Liver (tissue), 9 donors: ENCODE results near the gene PDE4D. TPM values are rescaled to one million over a fixed set of nuclear protein-coding genes. Genes with fewer than 3 reads are reported as not detected.

Experiments used
- DNase-seq: peaks from one replicate; pipeline ENCODE4 v3.0.0-alpha.2; 2017; ENCODE audit warnings: low spot score
- H3K27ac ChIP-seq, 2 donors: one replicate each; pipeline ENCODE4 v1.7.0; 2013; ENCODE audit warnings: inconsistent platforms in 2 of 2, low read length in 2 of 2, control low read depth in 1 of 2, low read depth in 1 of 2, mild to moderate bottlenecking in 1 of 2
- H3K27me3 ChIP-seq, 4 donors: one replicate each; pipeline versions ENCODE4 v1.6.1 to v1.7.0; 2013; ENCODE audit warnings: low read length in 3 of 4, inconsistent platforms in 1 of 4, mild to moderate bottlenecking in 1 of 4, moderate library complexity in 1 of 4; ENCODE audit not compliant: control insufficient read depth in 4 of 4, insufficient read depth in 4 of 4
- H3K36me3 ChIP-seq, 4 donors: one replicate each; pipeline versions ENCODE4 v1.6.1 to v1.7.0; 2013; ENCODE audit warnings: low read length in 3 of 4, mild to moderate bottlenecking in 3 of 4, low read depth in 1 of 4, moderate library complexity in 1 of 4; ENCODE audit not compliant: control insufficient read depth in 4 of 4, insufficient read depth in 3 of 4
- H3K4me1 ChIP-seq, 4 donors: one replicate each; pipeline versions ENCODE4 v1.6.1 to v1.7.0; 2013; ENCODE audit warnings: low read length in 3 of 4, mild to moderate bottlenecking in 3 of 4, moderate library complexity in 1 of 4; ENCODE audit not compliant: control insufficient read depth in 4 of 4, insufficient read depth in 4 of 4
- H3K4me3 ChIP-seq, 3 donors: one replicate each; pipeline versions ENCODE4 v1.6.1 to v1.7.0; 2013; ENCODE audit warnings: low read length in 3 of 3, control low read depth in 1 of 3, low read depth in 1 of 3, mild to moderate bottlenecking in 1 of 3
- H3K9ac ChIP-seq, 2 donors: one replicate each; pipeline ENCODE4 v1.7.0; 2013; ENCODE audit warnings: low read length in 2 of 2, mild to moderate bottlenecking in 2 of 2, moderate library complexity in 2 of 2, control low read depth in 1 of 2, low read depth in 1 of 2
- H3K9me3 ChIP-seq, 4 donors: one replicate each; pipeline versions ENCODE4 v1.6.1 to v1.7.0; 2013; ENCODE audit warnings: low read length in 3 of 4; ENCODE audit not compliant: control insufficient read depth in 4 of 4
- CTCF ChIP-seq: fragments of 150-350 bp; IDR thresholded peaks from 2 replicates; pipeline ENCODE4 v1.5.1; 2017; ENCODE audit warnings: improper control_type of control experiment, low read depth, low read length; ENCODE audit not compliant: missing input control
- EGR1 ChIP-seq, 2 donors: IDR thresholded peaks; 2 replicates each; pipeline ENCODE4 v1.6.1; 2016 to 2018; ENCODE audit warnings: antibody characterized with exemption in 2 of 2, low read depth in 2 of 2
- FOXA2 ChIP-seq: IDR thresholded peaks from 2 replicates; pipeline ENCODE4 v1.6.1; 2016; ENCODE audit warnings: antibody characterized with exemption
- GABPA ChIP-seq, 2 donors: IDR thresholded peaks in 1 of 2; conservative IDR thresholded peaks in 1 of 2; 2 replicates each; pipeline ENCODE4 v1.6.1; 2016; ENCODE audit warnings: antibody characterized with exemption in 2 of 2, mild to moderate bottlenecking in 1 of 2, moderate library complexity in 1 of 2
- HNF4A ChIP-seq, 2 donors: conservative IDR thresholded peaks; 2 replicates each; pipeline ENCODE4 v1.6.1; 2016; ENCODE audit warnings: antibody characterized with exemption in 2 of 2, mild to moderate bottlenecking in 2 of 2
- MAX ChIP-seq: IDR thresholded peaks from 2 replicates; pipeline ENCODE4 v1.6.1; 2016; ENCODE audit warnings: antibody characterized with exemption
- NR2F2 ChIP-seq: IDR thresholded peaks from 2 replicates; pipeline ENCODE4 v1.6.1; 2016; ENCODE audit warnings: antibody characterized with exemption
- REST ChIP-seq: IDR thresholded peaks from 2 replicates; pipeline ENCODE4 v1.6.1; 2016; ENCODE audit warnings: antibody characterized with exemption, mild to moderate bottlenecking
- SP1 ChIP-seq: IDR thresholded peaks from 2 replicates; pipeline ENCODE4 v1.6.1; 2018; ENCODE audit warnings: antibody characterized with exemption, mild to moderate bottlenecking
- WGBS: extraction: QIAGEN DNeasy Blood & Tissue Kit; methylation state at CpG from one replicate; pipeline ENCODE4 v1.1.7; 2013; 5-methylcytosine and 5-hydroxymethylcytosine counted together
- polyA plus RNA-seq, 2 donors: library from polyadenylated mRNA; stranded (reverse) in 1 of 2; unstranded in 1 of 2; fragments of 200-250 nt in 1 of 2; fragments of >200 nt in 1 of 2; fragmentation: Nextera tagmentation in 1 of 2; extraction: Ambion mirVana in 1 of 2; gene quantifications; one replicate each; pipeline versions ENCODE4 v1.2.1 to v1.2.3, GENCODE V29; 2013 to 2015
- total RNA-seq, 2 donors: library from RNA; depleted of rRNA; stranded (reverse); fragments of >200 nt; gene quantifications; one replicate each; pipeline ENCODE4 v1.2.3, GENCODE V29; 2014
- donor health status: healthy.
- donor health status: healthy.
- donor health status: healthy.
- donor health status: healthy.
- donor health status: healthy.

PDE4D gene
- total and polyA plus RNA-seq, 4 donors = 0.67 to 11.9 (median 6.5) TPM

- no peak overlapping the region for H3K4me3 ChIP-seq
- no peak for DNase-seq
- H3K4me1 ChIP-seq = no peaks in the 10 kb centered on the region
- TF ChIP-seq SP1 = no peak
- no peak for TF ChIP-seq MAX
- no peak for TF ChIP-seq HNF4A (conservative IDR thresholded peaks at IDR 0.05)
- no peak for TF ChIP-seq NR2F2
- TF ChIP-seq REST = no peak
- TF ChIP-seq FOXA2 = no peak
- TF ChIP-seq EGR1 (IDR thresholded peaks at IDR 0.05; ENCODE audit: low read depth in 2 of 2) = no peak
- TF ChIP-seq CTCF = no peak
- no peaks in the 10 kb centered on the region for H3K36me3 ChIP-seq
- no peaks in the 10 kb centered on the region for H3K27me3 ChIP-seq
- no peak overlapping the region for H3K27ac ChIP-seq
- H3K9ac ChIP-seq = no peak overlapping the region
- 99% methylated on average over 1 of the region's 1 CpG for WGBS
- no peaks in the 10 kb centered on the region for H3K9me3 ChIP-seq
Observed at GRCh38 chr5:59738024-59738423, 155.5 kb downstream of the PDE4D start.

GRCh38 chr5:59732806-59733205 is 160.7 kb downstream of the PDE4D start:
- no peak overlapping the region for H3K4me3 ChIP-seq
- no peak overlapping the region for H3K27ac ChIP-seq
- H3K27me3 ChIP-seq = no peaks in the 10 kb centered on the region
- H3K9ac ChIP-seq = no peak overlapping the region
- TF ChIP-seq NR2F2 (no peak), MAX (no peak), GABPA (IDR thresholded peaks at IDR 0.05 in 1 of 2, conservative IDR thresholded peaks at IDR 0.05 in 1 of 2) (no peak)
- peaks cover 0 to 5% (median 0%) of the 10 kb centered on the region in 4 donors for H3K4me1 ChIP-seq
- no peak for DNase-seq
- no peaks in the 10 kb centered on the region for H3K36me3 ChIP-seq
- H3K9me3 ChIP-seq = no peaks in the 10 kb centered on the region

GRCh38 chr5:59732301-59732700 is 161.2 kb downstream of the PDE4D start:
- no peak for DNase-seq
- Histone ChIP-seq H3K9me3 (no peaks in the 10 kb centered on the region), H3K4me3 (no peak overlapping the region), H3K27me3 (no peaks in the 10 kb centered on the region), H3K36me3 (no peaks in the 10 kb centered on the region), H3K4me1 (peaks cover 0 to 5% (median 0%) of the 10 kb centered on the region in 4 donors), H3K9ac (no peak overlapping the region), H3K27ac (no peak overlapping the region)
- 80% methylated on average over 2 of the region's 2 CpGs for WGBS
- no peak for TF ChIP-seq GABPA (IDR thresholded peaks at IDR 0.05 in 1 of 2, conservative IDR thresholded peaks at IDR 0.05 in 1 of 2)
- TF ChIP-seq NR2F2 = peak; percentile 16
